Epithelial cell of proximal tubule (primary cell): ENCODE measurements around the gene KCNN4. TPM values are rescaled to one million over a fixed set of nuclear protein-coding genes. Genes with fewer than 3 reads are reported as not detected.
A peak's percentile ranks its signal among the peaks of the same experiment; 100 is the strongest.
"Not testable (repeated sequence)": the region's sequence is repeated elsewhere in the genome, so short reads cannot be mapped to it uniquely, and the experiment has no call there.

ENCODE experiments used
- DNase-seq: peaks from one replicate; pipeline ENCODE4 v3.0.0-alpha.2; 2011; ENCODE audit warnings: low read depth
- H3K4me3 ChIP-seq: 2 replicates; pipeline ENCODE4 v1.5.1; 2011; ENCODE audit warnings: low read depth, mild to moderate bottlenecking, low read length
- CTCF ChIP-seq: conservative IDR thresholded peaks from 2 replicates; pipeline ENCODE4 v1.5.1; 2012; ENCODE audit warnings: low read depth, mild to moderate bottlenecking, low read length
- total RNA-seq: library from RNA; depleted of rRNA; stranded (reverse); fragments of >200 nt; gene quantifications from 2 replicates; pipeline ENCODE4 v1.2.3, GENCODE V29; 2015

KCNN4 gene
- total RNA-seq, 1 donor from 2014 or later = 11.6 TPM

- no peak overlapping the region for H3K4me3 ChIP-seq
- TF ChIP-seq CTCF = no peak
- no peak for DNase-seq
Measured at GRCh38 chr19:43778651-43779050, 2.1 kb downstream of the KCNN4 start.

- no peak for DNase-seq
- TF ChIP-seq CTCF = no peak
- H3K4me3 ChIP-seq = no peak overlapping the region
Measured at GRCh38 chr19:43777163-43777695, 3.5 kb downstream of the KCNN4 start.

- H3K4me3 ChIP-seq = no peak overlapping the region
- no peak for TF ChIP-seq CTCF
- no peak for DNase-seq
Measured at GRCh38 chr19:43776286-43776685, 4.5 kb downstream of the KCNN4 start.

GRCh38 chr19:43775299-43775890 lies 5.4 kb downstream of the KCNN4 start:
- no peak overlapping the region for H3K4me3 ChIP-seq
- no peak for TF ChIP-seq CTCF
- no peak for DNase-seq

- H3K4me3 ChIP-seq = peak overlapping the region; percentile 35
- not testable (repeated sequence) for DNase-seq
Measured at GRCh38 chr19:43774940-43775258, 5.9 kb downstream of the KCNN4 start.

GRCh38 chr19:43774103-43774939 lies 6.5 kb downstream of the KCNN4 start:
- DNase-seq = no peak
- H3K4me3 ChIP-seq = peak overlapping the region; percentile 35

More at GRCh38 chr19:43774103-43774939, 6.5 kb downstream of the KCNN4 start:
- TF ChIP-seq CTCF = peak; percentile 77
